ENCODE data around the gene CNTNAP2. TPM values are rescaled to one million over a fixed set of nuclear protein-coding genes. Genes with fewer than 3 reads are reported as not detected.

The CNTNAP2 gene
- total RNA-seq, 8 experiments from 2014 or later = 0.05 to 27.0 (median 15.0) TPM

GRCh38 chr7:147485660-147486210 is 1369.1 kb downstream of the CNTNAP2 start:
- Histone ChIP-seq H3K4me3 (no peak overlapping the region), H3K4me1 (replicated peaks in 1 of 2) (no peaks in the 10 kb centered on the region), H3K27ac (no peak overlapping the region)
- WGBS, 10 experiments = 0 to 100% (median 91%) methylated on average over 1 to 4 of the region's 4 CpGs; no CpG with 5 or more reads in 2 of the 10 experiments
- no peak for ATAC-seq (replicated peaks in 6 of 8)
- in situ Hi-C loops (cut with MboI; ENCODE audit: low pct_unique_long_range_greater_than_20kb in 2 of 9, low sequenced_read_pairs in 9 of 9, unreplicated experiment in 9 of 9) = no loop called here

GRCh38 chr7:147492606-147493005 is 1376.0 kb downstream of the CNTNAP2 start:
- H3K4me3 ChIP-seq = no peak overlapping the region
- WGBS, 10 experiments = 13 to 95% (median 66%) methylated on average over 1 to 4 of the region's 4 CpGs
- no peak for ATAC-seq (replicated peaks in 6 of 8)
- peaks cover 0 to 6% of the 10 kb centered on the region in 2 donors for H3K4me1 ChIP-seq (replicated peaks in 1 of 2)
- in situ Hi-C loops (cut with MboI; ENCODE audit: low pct_unique_long_range_greater_than_20kb in 2 of 9, low sequenced_read_pairs in 9 of 9, unreplicated experiment in 9 of 9) = no loop called here
- no peak overlapping the region for H3K27ac ChIP-seq

- ATAC-seq (replicated peaks in 6 of 8) = no peak
- peaks cover 0 to 6% of the 10 kb centered on the region in 2 donors for H3K4me1 ChIP-seq (replicated peaks in 1 of 2)
- no peak overlapping the region for H3K27ac ChIP-seq
- H3K4me3 ChIP-seq = no peak overlapping the region
- in situ Hi-C loops (cut with MboI; ENCODE audit: low pct_unique_long_range_greater_than_20kb in 2 of 9, low sequenced_read_pairs in 9 of 9, unreplicated experiment in 9 of 9) = no loop called here
- 0 to 100% (median 53%) methylated on average over 1 of the region's 1 CpG for WGBS, 10 experiments
These were observed 1379.6 kb downstream of the CNTNAP2 start for GRCh38 chr7:147496209-147496608.

GRCh38 chr7:147497246-147497645 is 1380.6 kb downstream of the CNTNAP2 start:
- Histone ChIP-seq H3K4me1 (replicated peaks in 1 of 2) (peaks cover 0 to 6% of the 10 kb centered on the region in 2 donors), H3K4me3 (no peak overlapping the region), H3K27ac (no peak overlapping the region)
- no peak for ATAC-seq (replicated peaks in 6 of 8)
- in situ Hi-C loops (cut with MboI; ENCODE audit: low pct_unique_long_range_greater_than_20kb in 2 of 9, low sequenced_read_pairs in 9 of 9, unreplicated experiment in 9 of 9) = no loop called here
- 0 to 80% (median 50%) methylated on average over 1 of the region's 1 CpG; no CpG with 5 or more reads in 3 of the 10 experiments for WGBS, 10 experiments

- in situ Hi-C loops (cut with MboI; ENCODE audit: low pct_unique_long_range_greater_than_20kb in 2 of 9, low sequenced_read_pairs in 9 of 9, unreplicated experiment in 9 of 9) = no loop called here
- Histone ChIP-seq H3K27ac (no peak overlapping the region), H3K4me3 (no peak overlapping the region), H3K4me1 (replicated peaks in 1 of 2) (peaks cover 0 to 6% of the 10 kb centered on the region in 2 donors)
- ATAC-seq (replicated peaks in 6 of 8) = no peak
- 6 to 100% (median 76%) methylated on average over 1 to 2 of the region's 2 CpGs for WGBS, 10 experiments
These were observed 1381.5 kb downstream of the CNTNAP2 start for GRCh38 chr7:147498081-147498480.

GRCh38 chr7:147509035-147509501 is 1392.5 kb downstream of the CNTNAP2 start:
- H3K27ac ChIP-seq = no peak overlapping the region
- 0 to 100% (median 36%) methylated on average over 1 to 3 of the region's 3 CpGs; no CpG with 5 or more reads in 3 of the 10 experiments for WGBS, 10 experiments

GRCh38 chr7:147509541-147510200 is 1393.1 kb downstream of the CNTNAP2 start:
- Histone ChIP-seq H3K4me3 (no peak overlapping the region), H3K27ac (no peak overlapping the region), H3K4me1 (replicated peaks in 1 of 2) (no peaks in the 10 kb centered on the region)
- ATAC-seq (replicated peaks in 6 of 8) = no peak
- in situ Hi-C loops (cut with MboI; ENCODE audit: low pct_unique_long_range_greater_than_20kb in 2 of 9, low sequenced_read_pairs in 9 of 9, unreplicated experiment in 9 of 9) = no loop called here
- WGBS, 10 experiments = 0 to 100% (median 89%) methylated on average over 1 to 4 of the region's 4 CpGs; no CpG with 5 or more reads in 1 of the 10 experiments

More at GRCh38 chr7:147509035-147509501, 1392.5 kb downstream of the CNTNAP2 start:
- Histone ChIP-seq H3K4me3 (no peak overlapping the region), H3K4me1 (replicated peaks in 1 of 2) (no peaks in the 10 kb centered on the region)
- in situ Hi-C loops (cut with MboI; ENCODE audit: low pct_unique_long_range_greater_than_20kb in 2 of 9, low sequenced_read_pairs in 9 of 9, unreplicated experiment in 9 of 9) = no loop called here
- ATAC-seq (replicated peaks in 6 of 8) = peak in 1 of 8 experiments; percentile 53

GRCh38 chr7:147510201-147510542 is 1393.6 kb downstream of the CNTNAP2 start:
- Histone ChIP-seq H3K4me3 (no peak overlapping the region), H3K27ac (no peak overlapping the region), H3K4me1 (replicated peaks in 1 of 2) (no peaks in the 10 kb centered on the region)
- no peak for ATAC-seq (replicated peaks in 6 of 8)
- in situ Hi-C loops (cut with MboI; ENCODE audit: low pct_unique_long_range_greater_than_20kb in 2 of 9, low sequenced_read_pairs in 9 of 9, unreplicated experiment in 9 of 9) = no loop called here

- no peaks in the 10 kb centered on the region for H3K4me1 ChIP-seq (replicated peaks in 1 of 2)
- ATAC-seq (replicated peaks in 6 of 8) = no peak
- WGBS, 10 experiments = 0 to 94% (median 62%) methylated on average over 2 to 4 of the region's 4 CpGs; no CpG with 5 or more reads in 1 of the 10 experiments
- H3K27ac ChIP-seq = no peak overlapping the region
- in situ Hi-C loops (cut with MboI; ENCODE audit: low pct_unique_long_range_greater_than_20kb in 2 of 9, low sequenced_read_pairs in 9 of 9, unreplicated experiment in 9 of 9) = no loop called here
- no peak overlapping the region for H3K4me3 ChIP-seq
These were observed 1394.3 kb downstream of the CNTNAP2 start for GRCh38 chr7:147510923-147511322.

GRCh38 chr7:147513451-147513850 is 1396.8 kb downstream of the CNTNAP2 start:
- WGBS, 10 experiments = 41 to 100% (median 83%) methylated on average over 1 to 4 of the region's 4 CpGs; no CpG with 5 or more reads in 2 of the 10 experiments
- no peak overlapping the region for H3K4me3 ChIP-seq
- H3K4me1 ChIP-seq (replicated peaks in 1 of 2) = no peaks in the 10 kb centered on the region
- no peak for ATAC-seq (replicated peaks in 6 of 8)
- in situ Hi-C loops (cut with MboI; ENCODE audit: low pct_unique_long_range_greater_than_20kb in 2 of 9, low sequenced_read_pairs in 9 of 9, unreplicated experiment in 9 of 9) = no loop called here
- H3K27ac ChIP-seq = no peak overlapping the region

- Histone ChIP-seq H3K4me1 (replicated peaks in 1 of 2) (no peaks in the 10 kb centered on the region), H3K4me3 (no peak overlapping the region), H3K27ac (no peak overlapping the region)
- WGBS, 10 experiments = 44 to 100% (median 100%) methylated on average over 1 to 2 of the region's 2 CpGs; no CpG with 5 or more reads in 1 of the 10 experiments
- in situ Hi-C loops (cut with MboI; ENCODE audit: low pct_unique_long_range_greater_than_20kb in 2 of 9, low sequenced_read_pairs in 9 of 9, unreplicated experiment in 9 of 9) = no loop called here
- peak in 1 of 8 experiments; percentile 14 for ATAC-seq (replicated peaks in 6 of 8)
These were observed 1399.8 kb downstream of the CNTNAP2 start for GRCh38 chr7:147516391-147516790.

- 4 to 95% (median 84%) methylated on average over 1 to 6 of the region's 6 CpGs for WGBS, 10 experiments
- Histone ChIP-seq H3K27ac (no peak overlapping the region), H3K4me1 (replicated peaks in 1 of 2) (no peaks in the 10 kb centered on the region), H3K4me3 (no peak overlapping the region)
- ATAC-seq (replicated peaks in 6 of 8) = no peak
- in situ Hi-C loops (cut with MboI; ENCODE audit: low pct_unique_long_range_greater_than_20kb in 2 of 9, low sequenced_read_pairs in 9 of 9, unreplicated experiment in 9 of 9) = no loop called here
These were observed 1402.5 kb downstream of the CNTNAP2 start for GRCh38 chr7:147519062-147519461.

GRCh38 chr7:147523056-147523455 is 1406.5 kb downstream of the CNTNAP2 start:
- Histone ChIP-seq H3K27ac (no peak overlapping the region), H3K4me1 (replicated peaks in 1 of 2) (no peaks in the 10 kb centered on the region), H3K4me3 (no peak overlapping the region)
- 0 to 92% (median 73%) methylated on average over 1 to 7 of the region's 7 CpGs; no CpG with 5 or more reads in 2 of the 10 experiments for WGBS, 10 experiments
- ATAC-seq (replicated peaks in 6 of 8) = no peak
- in situ Hi-C loops (cut with MboI; ENCODE audit: low pct_unique_long_range_greater_than_20kb in 2 of 9, low sequenced_read_pairs in 9 of 9, unreplicated experiment in 9 of 9) = no loop called here
